Measurements from ENCODE around the gene OVCH1.

Gene OVCH1, protein sequence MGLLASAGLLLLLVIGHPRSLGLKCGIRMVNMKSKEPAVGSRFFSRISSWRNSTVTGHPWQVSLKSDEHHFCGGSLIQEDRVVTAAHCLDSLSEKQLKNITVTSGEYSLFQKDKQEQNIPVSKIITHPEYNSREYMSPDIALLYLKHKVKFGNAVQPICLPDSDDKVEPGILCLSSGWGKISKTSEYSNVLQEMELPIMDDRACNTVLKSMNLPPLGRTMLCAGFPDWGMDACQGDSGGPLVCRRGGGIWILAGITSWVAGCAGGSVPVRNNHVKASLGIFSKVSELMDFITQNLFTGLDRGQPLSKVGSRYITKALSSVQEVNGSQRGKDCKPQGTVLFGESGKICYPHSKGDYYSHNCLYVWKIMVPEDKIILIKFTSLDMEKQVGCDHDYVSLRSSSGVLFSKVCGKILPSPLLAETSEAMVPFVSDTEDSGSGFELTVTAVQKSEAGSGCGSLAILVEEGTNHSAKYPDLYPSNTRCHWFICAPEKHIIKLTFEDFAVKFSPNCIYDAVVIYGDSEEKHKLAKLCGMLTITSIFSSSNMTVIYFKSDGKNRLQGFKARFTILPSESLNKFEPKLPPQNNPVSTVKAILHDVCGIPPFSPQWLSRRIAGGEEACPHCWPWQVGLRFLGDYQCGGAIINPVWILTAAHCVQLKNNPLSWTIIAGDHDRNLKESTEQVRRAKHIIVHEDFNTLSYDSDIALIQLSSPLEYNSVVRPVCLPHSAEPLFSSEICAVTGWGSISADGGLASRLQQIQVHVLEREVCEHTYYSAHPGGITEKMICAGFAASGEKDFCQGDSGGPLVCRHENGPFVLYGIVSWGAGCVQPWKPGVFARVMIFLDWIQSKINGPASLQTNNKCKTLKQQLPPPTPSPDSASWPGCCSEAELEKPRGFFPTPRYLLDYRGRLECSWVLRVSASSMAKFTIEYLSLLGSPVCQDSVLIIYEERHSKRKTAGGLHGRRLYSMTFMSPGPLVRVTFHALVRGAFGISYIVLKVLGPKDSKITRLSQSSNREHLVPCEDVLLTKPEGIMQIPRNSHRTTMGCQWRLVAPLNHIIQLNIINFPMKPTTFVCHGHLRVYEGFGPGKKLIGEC

DNA sequence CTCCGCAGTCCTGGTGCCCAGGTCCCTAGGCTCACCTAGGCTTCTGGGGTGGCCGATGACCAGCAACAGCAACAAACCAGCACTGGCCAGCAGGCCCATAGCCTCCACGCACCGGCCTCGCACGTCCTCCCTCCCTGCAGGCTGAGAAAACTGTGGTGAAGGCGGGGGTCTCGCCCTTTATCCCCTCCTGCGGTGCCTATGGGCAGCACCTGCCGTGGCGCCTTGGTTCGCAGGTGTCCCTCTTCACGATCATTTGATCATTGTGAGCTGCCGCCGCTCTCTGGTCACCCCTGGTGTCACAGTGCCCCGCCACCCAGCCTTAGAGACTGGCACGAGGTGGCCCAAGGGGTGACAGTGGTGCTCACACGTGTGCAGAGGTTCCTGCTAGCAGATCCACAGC lies at the start of gene OVCH1:
TSS of gene OVCH1 (minus strand) at position 99 of the 400 bp plus-strand sequence. CDS start at position 99, 0 bp downstream.
- no peak for DNase-seq

DNA sequence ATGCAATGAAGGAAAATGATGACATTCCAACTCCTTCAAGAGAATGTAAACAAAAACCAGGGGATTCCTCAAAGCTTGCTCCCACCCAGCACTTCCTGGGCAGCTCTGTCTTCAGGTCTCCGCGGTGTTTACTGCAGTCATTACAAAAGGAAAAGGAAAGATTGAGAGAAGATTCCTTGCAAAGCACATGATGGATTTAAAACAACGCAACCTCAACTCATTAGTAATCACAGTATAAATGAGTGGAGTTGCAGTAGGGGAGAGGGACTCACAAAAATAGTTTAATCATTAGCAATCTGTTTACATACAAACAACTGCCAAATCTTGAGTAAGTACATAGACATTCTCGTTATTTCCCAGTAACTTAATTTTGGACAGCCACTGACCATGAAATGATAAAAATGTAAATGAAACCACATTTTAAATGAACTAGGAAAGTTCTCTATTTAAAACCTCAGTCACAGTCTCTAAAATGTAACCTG lies 49.7 kb upstream of the OVCH1 start:
- no peak for DNase-seq

GRCh38 chr12:29546000-29546399 lies 48.5 kb upstream of the OVCH1 start:
- DNase-seq, result no peak

GRCh38 chr12:29545102-29545467 lies 47.6 kb upstream of the OVCH1 start:
- DNase-seq, result no peak

- no peak for DNase-seq
Measured at GRCh38 chr12:29544428-29545101, 47.1 kb upstream of the OVCH1 start.

DNA sequence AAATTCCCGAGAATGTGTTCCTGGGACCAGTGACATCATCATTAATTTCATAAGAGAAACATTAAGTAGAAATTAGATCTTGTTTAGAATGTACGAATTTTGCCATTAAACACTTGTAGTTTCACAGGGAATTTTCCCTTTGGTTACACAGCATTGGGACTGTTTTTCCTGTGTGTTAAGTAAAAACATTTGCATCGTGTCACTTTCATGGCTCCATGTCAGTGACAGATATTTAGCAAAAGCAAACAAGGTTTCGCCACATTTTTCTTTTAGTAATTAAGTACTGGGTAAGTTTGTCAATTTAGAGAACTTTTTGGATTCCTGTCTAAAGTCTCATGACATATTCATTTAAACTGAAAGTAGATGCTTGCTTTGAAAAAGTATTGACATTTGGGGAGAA lies 45.5 kb upstream of the OVCH1 start:
- no peak for DNase-seq

GRCh38 chr12:29537298-29537697 lies 39.8 kb upstream of the OVCH1 start:
- DNase-seq, result no peak

GRCh38 chr12:29534935-29535334 lies 37.4 kb upstream of the OVCH1 start:
- DNase-seq, result no peak

DNA sequence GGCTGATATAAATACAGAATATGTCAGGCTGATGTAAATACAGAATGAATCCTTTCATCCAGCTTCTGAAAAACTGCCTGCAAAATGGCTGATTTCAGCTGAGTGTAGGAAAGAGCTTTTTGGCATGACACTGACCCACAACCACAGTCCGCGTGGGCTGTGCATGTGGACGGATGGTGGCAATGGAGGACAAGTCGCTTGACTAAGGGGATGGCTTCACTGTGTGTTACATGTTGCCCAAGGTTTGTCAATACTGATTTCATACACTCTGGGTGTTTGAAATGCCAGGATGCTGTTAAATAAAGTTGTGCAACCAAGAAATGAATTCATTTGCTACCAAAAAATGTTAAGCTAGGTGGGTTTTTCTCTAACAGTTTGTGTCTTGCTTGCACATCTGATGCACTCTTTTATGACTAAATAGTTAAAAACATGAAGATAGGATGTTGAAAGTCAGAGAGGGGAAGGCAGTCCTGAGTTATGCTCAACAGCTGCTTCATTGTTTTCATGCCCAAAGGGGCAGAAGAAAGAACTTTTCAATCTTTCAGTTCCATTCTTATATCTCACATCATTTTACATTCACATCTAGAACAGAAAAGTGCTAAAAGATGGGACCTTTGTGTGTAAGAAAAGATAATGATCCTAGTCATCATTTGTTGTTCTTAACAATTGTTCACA lies 36.5 kb upstream of the OVCH1 start:
- no peak for DNase-seq

DNA sequence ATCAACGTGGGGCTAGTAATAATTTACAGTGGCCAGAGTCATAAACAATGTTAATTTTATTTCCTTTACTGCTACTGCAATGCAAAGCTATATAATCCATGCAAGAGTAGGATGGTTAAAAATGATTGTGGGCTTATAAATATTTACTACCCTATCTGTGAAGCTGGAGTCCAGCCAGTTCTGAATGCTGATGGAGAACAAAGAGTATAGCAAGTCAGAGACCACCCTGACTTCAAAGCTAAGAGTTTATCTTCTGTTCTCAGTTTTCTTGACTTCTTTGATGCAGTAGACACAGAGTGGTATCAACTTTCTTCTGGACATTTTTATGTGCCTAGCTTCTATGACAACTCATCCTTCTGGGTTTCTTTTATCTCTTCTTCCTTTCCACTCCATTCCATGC lies 34.0 kb upstream of the OVCH1 start:
- DNase-seq, result no peak

GRCh38 chr12:29530436-29530835 lies 33.0 kb upstream of the OVCH1 start:
- DNase-seq, result no peak

DNA sequence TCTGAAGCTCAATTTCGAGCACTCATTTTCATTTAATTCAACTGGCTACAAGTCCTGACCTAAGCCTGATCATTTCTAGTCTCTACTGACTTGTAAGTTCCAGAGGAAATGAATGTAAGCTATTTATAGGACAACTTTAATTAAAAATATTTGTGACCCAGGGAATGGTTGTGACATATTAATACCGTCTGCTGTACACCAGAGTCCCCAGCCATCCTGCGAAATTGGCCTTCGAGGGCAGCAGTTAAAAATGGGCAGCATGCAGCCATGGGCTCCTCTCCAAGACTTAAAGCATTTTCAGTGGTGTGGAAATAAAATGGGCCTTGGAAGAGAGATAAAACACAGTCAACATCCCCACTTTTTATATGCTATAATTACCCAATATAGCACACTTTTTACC lies 30.7 kb upstream of the OVCH1 start:
- no peak for DNase-seq

- no peak for DNase-seq
Measured at GRCh38 chr12:29521951-29522350, 24.5 kb upstream of the OVCH1 start.

DNA sequence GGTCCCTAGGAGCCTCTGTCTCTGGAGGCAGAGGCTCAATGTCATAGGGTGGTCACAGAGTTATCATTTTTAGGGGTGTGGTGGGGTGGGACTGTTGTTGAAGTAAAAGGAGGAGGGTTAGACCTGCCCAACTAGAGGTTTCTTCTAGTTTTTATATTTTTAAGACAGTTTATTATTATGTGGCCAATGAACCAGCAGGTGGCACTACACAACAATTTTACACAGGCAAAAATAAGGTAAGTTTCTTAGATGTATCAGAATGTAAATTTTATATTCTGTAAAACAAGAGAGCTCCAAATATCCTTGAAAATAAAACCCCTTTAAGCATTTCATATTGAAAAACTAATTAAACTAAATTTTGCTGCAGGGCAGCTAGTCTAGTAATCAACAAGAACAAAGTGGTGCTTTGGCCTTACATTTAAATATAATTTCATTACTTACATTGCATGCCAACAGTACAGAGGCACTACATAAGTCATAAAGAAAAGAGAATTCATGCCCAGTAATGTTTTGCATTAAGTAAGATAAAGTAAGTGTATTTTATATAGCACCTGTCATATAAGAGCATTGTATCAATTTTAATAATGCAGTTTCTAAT lies 22.2 kb upstream of the OVCH1 start:
- DNase-seq, result peak; percentile 39

DNA sequence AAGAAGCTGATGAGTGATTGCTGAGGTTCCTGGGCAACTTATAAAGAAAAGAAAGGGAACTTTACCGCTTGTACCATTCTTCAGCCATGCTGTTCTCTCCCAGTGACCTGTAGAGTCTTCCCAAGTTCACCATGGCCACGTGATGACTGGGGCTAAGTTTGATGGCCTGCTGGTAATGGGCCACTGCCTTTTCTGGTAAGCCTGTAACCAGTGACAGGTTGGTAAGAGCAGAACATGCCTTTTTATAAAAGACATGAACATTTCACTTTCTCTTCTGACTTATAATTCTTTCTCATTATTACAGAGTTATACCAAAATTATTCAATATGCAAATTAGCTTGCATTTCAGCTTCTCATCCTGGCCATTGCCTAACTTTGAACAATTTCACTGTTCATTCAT lies 20.9 kb upstream of the OVCH1 start:
- DNase-seq, result no peak

DNA sequence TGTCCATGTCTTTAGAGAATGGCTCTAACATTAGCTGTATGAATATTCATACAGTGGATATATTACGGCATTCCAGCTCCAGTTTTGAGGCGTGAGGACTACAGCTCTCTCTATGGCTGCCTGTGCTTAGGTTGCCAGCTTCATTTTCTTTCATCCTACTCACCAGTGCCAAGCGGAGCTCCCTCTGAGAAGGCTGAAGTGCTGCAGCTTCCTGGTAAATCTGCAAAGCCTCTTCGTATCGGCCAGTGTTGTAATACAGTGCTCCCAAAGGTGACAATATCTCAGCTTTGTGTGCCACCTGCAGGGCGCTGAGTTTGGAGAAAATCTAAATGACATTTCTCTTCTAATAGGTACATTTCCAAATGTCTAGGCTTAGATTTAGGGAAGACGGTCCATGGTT lies 19.8 kb upstream of the OVCH1 start:
- DNase-seq, result no peak

DNA sequence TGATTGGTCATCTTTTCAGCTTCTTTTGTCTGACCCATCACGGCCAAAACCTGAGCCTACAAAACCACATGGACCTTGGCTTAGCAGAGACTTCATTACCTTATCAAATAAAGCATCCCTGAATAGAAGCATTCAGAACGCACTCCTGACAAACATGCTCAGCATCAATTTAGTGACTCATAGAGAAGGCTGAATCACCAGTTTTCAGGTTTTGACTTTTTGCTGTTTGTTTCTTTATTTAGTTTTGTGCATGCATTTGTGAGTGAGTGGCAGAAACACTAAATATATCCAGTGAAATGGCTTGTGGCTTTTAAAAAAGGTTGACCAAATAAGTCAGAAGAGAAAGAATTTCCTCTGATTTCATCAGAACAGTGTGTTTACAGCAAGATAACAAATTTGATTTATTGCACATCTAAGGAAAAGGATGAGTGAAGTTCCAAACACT lies 19.0 kb upstream of the OVCH1 start:
- no peak for DNase-seq

DNA sequence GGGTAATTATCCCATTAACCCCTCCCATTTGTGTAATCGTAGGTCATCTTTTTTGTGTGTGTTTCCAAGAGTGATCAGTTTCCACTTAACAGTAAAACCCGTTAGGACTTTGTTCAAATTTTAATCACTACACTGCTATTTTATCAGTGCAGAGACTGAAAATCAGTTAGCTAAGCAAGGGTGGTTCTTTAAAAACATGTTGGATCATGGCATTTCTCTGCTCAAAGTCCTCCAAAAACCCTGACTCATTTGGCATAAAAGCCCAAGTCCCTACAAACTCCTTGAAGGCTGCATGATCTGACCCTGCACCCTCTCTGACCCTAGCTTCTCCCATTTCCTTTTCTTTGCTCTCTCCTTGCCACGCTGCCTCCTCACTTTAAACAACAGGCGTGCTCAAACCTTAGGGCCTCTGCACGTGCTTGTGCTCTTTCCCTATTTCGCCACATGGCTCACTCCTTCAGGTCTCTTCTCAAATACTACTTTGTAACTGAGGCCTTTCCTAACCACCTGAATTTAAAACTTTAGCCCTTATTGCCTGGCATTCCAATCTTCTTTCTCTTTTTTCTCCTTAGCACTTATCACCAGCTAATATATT lies 13.2 kb upstream of the OVCH1 start:
- no peak for DNase-seq

DNA sequence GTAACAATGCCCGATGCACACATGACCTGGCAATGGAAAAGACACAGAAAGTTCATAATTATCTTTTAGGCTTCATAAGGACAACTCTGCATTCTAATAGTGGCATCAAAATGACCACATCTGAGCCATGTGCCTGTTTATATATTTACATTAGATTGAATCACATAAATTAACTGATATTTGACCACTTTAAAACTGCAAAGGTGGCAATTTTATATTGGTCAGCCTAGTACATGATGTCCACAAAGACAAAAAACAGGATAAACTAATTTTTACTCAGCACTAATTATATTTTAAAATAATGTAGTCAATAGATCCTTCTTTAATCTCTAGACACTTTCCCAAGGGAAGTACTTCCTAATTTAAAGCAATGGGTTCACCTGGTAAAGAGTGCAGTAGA lies 12.0 kb upstream of the OVCH1 start:
- no peak for DNase-seq

DNA sequence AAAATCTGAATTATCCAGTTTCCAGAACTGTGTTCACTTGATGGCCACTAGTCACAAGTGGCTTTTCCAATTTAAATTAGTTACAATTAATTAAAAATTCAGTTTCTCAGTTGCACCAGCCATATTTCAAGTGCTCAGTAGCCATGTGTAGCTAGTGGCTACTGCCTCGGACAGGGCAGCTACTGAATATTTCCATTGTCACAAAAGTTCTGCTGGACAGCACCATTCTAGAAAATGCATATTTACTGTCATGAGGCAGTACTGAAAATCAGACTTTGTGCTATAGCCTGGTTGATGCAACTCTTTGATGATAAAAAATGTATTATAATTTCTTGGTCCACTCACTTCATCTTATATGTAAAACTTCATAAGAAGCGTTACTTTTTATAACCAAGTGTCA lies 11.5 kb upstream of the OVCH1 start:
- no peak for DNase-seq

- DNase-seq, result no peak
Measured at GRCh38 chr12:29505122-29505521, 7.6 kb upstream of the OVCH1 start.
